SW480 (cell line): Measurements from ENCODE around the gene CCNO.

ENCODE experiments used
- DNase-seq: peaks from one replicate; pipeline ENCODE4 v3.0.0-alpha.2; 2016; ENCODE audit warnings: low spot score

CCNO gene

GRCh38 chr5:55232985-55233928, at the start of gene CCNO:
Gene CCNO (minus strand): TSS chr5:55233608. CDS start chr5:55233523, 85 bp downstream.
- DNase-seq = peak; percentile 83

- DNase-seq = no peak
Measured at GRCh38 chr5:55278778-55279177, 45.4 kb upstream of the CCNO start.

- DNase-seq = no peak
Measured at GRCh38 chr5:55276771-55277170, 43.4 kb upstream of the CCNO start.

GRCh38 chr5:55258339-55258738, 24.9 kb upstream of the CCNO start:
- no peak for DNase-seq

GRCh38 chr5:55254802-55255201, 21.4 kb upstream of the CCNO start:
- peak; percentile 45 for DNase-seq

- no peak for DNase-seq
Measured at GRCh38 chr5:55250064-55250463, 16.7 kb upstream of the CCNO start.

- no peak for DNase-seq
Measured at GRCh38 chr5:55241746-55242145, 8.3 kb upstream of the CCNO start.

- peak; percentile 22 for DNase-seq
Measured at GRCh38 chr5:55236800-55237199, 3.4 kb upstream of the CCNO start.

- DNase-seq = peak; percentile 42
Measured at GRCh38 chr5:55234121-55234700, 803 bp upstream of the CCNO start.

GRCh38 chr5:55232271-55232984, 980 bp downstream of the CCNO start:
- DNase-seq = peak; percentile 64

GRCh38 chr5:55231919-55232270, 1.5 kb downstream of the CCNO start:
- no peak for DNase-seq

- no peak for DNase-seq
Measured at GRCh38 chr5:55231029-55231918, 2.1 kb downstream of the CCNO start.

GRCh38 chr5:55230086-55230629, 3.2 kb downstream of the CCNO start:
- DNase-seq = no peak

- DNase-seq = no peak
Measured at GRCh38 chr5:55227664-55228430, 5.6 kb downstream of the CCNO start.

- peak; percentile 71 for DNase-seq
Measured at GRCh38 chr5:55226934-55227663, 6.3 kb downstream of the CCNO start, which contains the start of gene MCIDAS. Gene MCIDAS (minus strand): TSS chr5:55227315. CDS start chr5:55227138, 177 bp downstream.

GRCh38 chr5:55226027-55226933, 7.1 kb downstream of the CCNO start:
- peak; percentile 84 for DNase-seq

- no peak for DNase-seq
Measured at GRCh38 chr5:55225346-55225745, 8.1 kb downstream of the CCNO start.

GRCh38 chr5:55223812-55224240, 9.6 kb downstream of the CCNO start:
- no peak for DNase-seq
